Measurements from ENCODE around the gene BAHCC1.

BAHCC1 gene

DNA sequence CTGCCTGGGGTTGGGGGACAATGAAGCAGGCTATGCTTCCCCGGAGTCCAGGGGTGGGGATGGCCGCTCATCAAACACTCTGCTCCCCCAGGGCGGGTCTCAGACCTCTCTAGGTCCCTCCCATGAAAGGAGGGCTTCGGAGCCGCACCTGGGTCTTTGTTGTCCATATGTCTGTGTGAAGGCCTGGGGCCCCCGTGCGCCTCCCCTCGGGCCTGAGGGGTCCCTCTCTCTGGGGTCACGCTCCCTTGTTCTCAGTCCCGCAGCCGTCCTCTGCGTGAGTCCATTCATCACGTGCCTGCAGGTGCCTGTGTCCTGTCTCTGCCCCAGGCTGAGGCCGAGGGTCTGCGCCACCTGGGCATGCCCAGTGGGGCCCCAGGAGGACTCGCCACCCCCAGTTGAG is 15.6 kb downstream of the BAHCC1 start:
- no peak for DNase-seq (ENCODE audit: low spot score)
- in situ Hi-C loops (cut with MboI; ENCODE audit: low pct_unique_long_range_greater_than_20kb, low sequenced_read_pairs, unreplicated experiment) = no loop called here
- TF ChIP-seq, protein P1, sequence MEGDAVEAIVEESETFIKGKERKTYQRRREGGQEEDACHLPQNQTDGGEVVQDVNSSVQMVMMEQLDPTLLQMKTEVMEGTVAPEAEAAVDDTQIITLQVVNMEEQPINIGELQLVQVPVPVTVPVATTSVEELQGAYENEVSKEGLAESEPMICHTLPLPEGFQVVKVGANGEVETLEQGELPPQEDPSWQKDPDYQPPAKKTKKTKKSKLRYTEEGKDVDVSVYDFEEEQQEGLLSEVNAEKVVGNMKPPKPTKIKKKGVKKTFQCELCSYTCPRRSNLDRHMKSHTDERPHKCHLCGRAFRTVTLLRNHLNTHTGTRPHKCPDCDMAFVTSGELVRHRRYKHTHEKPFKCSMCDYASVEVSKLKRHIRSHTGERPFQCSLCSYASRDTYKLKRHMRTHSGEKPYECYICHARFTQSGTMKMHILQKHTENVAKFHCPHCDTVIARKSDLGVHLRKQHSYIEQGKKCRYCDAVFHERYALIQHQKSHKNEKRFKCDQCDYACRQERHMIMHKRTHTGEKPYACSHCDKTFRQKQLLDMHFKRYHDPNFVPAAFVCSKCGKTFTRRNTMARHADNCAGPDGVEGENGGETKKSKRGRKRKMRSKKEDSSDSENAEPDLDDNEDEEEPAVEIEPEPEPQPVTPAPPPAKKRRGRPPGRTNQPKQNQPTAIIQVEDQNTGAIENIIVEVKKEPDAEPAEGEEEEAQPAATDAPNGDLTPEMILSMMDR (IDR thresholded peaks at IDR 0.05; ENCODE audit: extremely low read depth, insufficient read depth, missing control alignments) = no peak

DNA sequence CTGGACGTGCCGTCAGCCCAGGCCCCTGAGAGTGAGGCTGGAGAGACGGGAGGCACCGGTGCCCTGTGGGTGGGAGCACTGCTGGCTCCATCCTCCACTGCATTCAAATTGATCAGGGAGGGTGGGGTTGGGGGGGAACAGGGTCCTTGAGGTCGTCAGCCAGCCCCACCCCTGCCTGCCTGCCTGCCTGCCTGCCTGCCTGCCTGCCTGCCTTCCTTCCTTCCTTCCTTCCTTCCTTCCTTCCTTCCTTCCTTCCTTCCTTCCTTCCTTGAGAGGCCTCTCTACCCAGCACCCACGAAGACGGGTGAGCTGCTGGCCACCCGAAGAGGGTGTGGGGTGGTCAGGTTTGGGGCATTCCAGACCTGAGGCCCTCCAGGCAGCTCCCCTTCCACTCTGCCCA is 16.0 kb downstream of the BAHCC1 start:
- DNase-seq (ENCODE audit: low spot score) = no peak
- in situ Hi-C loops (cut with MboI; ENCODE audit: low pct_unique_long_range_greater_than_20kb, low sequenced_read_pairs, unreplicated experiment) = no loop called here
- TF ChIP-seq, protein P1 (IDR thresholded peaks at IDR 0.05; ENCODE audit: extremely low read depth, insufficient read depth, missing control alignments) = no peak

DNA sequence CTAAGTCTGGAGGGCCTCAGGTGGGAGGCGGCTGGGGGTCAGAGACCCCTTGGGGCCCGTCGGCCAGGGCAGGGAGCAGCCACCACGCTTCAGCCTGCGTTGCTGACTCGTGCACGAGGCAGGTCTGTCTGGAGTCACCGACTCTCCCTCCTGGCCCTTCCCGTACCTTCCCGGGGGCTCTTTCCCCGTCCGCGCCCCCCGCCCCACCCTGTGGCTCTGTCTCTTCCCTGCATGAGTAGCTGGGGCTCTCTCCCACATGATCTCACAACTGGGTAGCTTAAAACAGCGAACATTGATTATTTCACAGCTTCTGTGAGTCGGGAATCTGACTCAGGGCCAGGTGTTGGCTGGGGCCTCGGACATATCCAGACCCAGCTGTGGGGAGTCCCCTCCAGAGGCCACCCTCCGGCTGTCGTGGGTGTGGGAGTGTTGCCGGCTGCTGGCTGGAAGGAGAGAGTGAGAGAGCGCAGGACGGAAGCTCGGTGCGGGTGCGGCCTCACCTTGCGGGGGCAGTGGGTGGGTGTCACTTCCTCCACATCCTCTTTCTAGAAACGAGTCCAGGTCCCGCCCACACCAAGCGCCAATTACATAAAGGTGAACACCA is 17.3 kb downstream of the BAHCC1 start:
- in situ Hi-C loops (cut with MboI; ENCODE audit: low pct_unique_long_range_greater_than_20kb, low sequenced_read_pairs, unreplicated experiment) = no loop called here
- DNase-seq (ENCODE audit: low spot score) = peak; percentile 80
- TF ChIP-seq, protein P1 (IDR thresholded peaks at IDR 0.05; ENCODE audit: extremely low read depth, insufficient read depth, missing control alignments) = no peak

DNA sequence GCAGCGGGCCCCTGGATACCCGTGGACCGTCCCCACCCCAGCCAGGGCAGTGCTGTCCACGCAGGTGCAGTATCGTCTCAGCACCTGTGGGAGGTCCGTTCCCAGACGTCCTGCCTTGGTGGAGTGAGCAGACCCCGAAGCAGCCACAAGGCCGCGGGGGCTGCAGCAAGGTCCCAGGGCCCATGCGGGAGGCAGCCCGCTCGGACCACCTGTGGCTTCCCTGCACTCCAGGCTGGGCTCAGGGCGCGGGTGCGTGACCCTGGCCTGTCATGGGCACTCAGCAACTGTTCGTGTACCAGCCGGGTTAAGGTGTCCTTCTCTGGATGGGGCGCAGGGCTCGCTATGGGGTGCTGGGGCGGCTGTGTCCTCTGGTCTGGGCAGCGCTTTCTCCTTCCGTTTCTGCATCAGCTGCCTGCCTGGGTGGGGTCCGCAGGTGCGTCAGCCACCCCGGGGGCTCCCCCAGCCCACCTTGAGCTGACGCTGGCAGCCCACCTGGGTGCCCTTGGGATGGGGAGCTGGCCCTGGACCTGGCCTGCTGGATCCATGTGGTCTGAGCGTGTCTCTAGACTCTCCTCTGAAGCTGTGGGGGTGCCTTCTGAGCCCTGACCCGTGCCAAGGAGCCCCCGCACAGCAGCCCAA is 18.4 kb downstream of the BAHCC1 start:
- TF ChIP-seq, protein P1 (IDR thresholded peaks at IDR 0.05; ENCODE audit: extremely low read depth, insufficient read depth, missing control alignments) = no peak
- in situ Hi-C loops (cut with MboI; ENCODE audit: low pct_unique_long_range_greater_than_20kb, low sequenced_read_pairs, unreplicated experiment) = no loop called here
- no peak for DNase-seq (ENCODE audit: low spot score)

DNA sequence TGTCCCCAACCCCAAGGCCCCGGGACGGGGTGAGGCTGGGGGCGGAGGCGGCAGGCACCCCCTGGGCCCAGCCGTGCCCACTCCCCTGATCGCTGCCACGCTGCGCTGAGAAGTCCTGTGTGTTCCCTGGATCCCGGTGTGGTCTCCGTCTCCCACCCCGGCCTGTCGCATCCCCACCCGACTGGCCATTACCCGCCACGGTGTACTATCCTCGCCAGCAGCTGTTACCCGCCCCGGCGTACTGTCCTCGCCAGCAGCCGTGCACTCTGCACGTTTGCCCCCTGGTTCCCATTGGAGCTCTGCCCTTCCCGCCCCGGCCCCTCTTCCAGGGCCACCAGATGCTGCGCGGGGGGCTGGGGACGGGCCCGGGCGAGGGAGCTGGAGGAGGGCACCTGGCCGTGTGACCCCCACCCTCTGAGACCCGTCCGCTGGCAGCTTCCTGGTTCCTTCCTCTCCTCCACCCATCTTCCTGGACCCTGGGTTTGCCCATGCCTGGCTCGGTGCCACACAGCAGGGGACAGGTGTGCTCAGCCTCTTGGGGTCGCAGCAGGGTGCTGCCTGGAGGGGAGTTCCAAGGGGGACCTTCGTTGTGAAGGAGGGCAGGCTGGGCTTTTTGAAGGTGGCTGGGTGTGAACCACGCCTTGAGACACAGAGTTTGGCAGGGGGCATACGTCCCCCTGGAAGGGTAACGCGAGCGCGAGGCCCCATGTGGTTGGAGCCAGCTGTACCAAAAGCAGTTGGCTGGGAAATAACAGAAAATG is 19.7 kb downstream of the BAHCC1 start:
- in situ Hi-C loops (cut with MboI; ENCODE audit: low pct_unique_long_range_greater_than_20kb, low sequenced_read_pairs, unreplicated experiment) = no loop called here
- DNase-seq (ENCODE audit: low spot score) = no peak
- TF ChIP-seq, protein P1 (IDR thresholded peaks at IDR 0.05; ENCODE audit: extremely low read depth, insufficient read depth, missing control alignments) = no peak

DNA sequence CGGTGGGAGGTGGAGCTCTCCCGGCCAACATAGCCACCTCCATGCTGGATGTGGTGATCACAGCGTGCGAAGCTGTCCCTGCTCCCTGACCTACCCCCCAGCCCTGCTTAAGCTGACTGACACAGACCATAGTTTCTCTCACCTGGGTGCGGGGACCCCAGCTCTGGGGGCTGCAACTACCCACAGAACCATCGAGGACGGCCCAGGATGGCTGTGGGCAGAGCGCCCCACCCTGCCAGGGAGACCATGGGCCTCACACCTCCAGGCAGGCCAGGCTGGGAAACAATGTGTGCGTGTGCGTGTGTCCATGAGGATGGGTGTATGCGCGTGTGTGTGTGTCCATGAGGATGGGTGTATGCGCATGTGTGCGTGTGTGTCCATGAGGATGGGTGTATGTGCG is 20.4 kb downstream of the BAHCC1 start:
- no peak for DNase-seq (ENCODE audit: low spot score)
- TF ChIP-seq, protein P1 (IDR thresholded peaks at IDR 0.05; ENCODE audit: extremely low read depth, insufficient read depth, missing control alignments) = no peak
- in situ Hi-C loops (cut with MboI; ENCODE audit: low pct_unique_long_range_greater_than_20kb, low sequenced_read_pairs, unreplicated experiment) = no loop called here

Measured in GM13977 (cell line).